Measurements from ENCODE around the gene EPB41L4A.

Gene EPB41L4A

GRCh38 chr5:112113565-112113964, 305.5 kb downstream of the EPB41L4A start:
- no peak for DNase-seq (ENCODE audit: low spot score)

All from HuH-7 (cell line).